Small intestine (tissue), 7 donors: ENCODE results near the gene SART3. TPM values are rescaled to one million over a fixed set of nuclear protein-coding genes. Genes with fewer than 3 reads are reported as not detected.
"Not testable (repeated sequence)": the region's sequence is repeated elsewhere in the genome, so short reads cannot be mapped to it uniquely, and the experiment has no call there.

ENCODE experiments used
- DNase-seq, 2 donors: peaks; one replicate each; pipeline versions ENCODE4 v3.0.0 to v3.0.0-alpha.2; 2013
- FAIRE-seq: peaks from 2 replicates; lab custom pipeline; 2012; peaks lifted over from hg19 to GRCh38; lab: Jason Lieb, UNC
- H3K27ac ChIP-seq, 3 donors: one replicate each; pipeline ENCODE4 v1.5.1; 2013; ENCODE audit warnings: low read length in 2 of 3, mild to moderate bottlenecking in 2 of 3, control low read depth in 1 of 3, inconsistent platforms in 1 of 3, low read depth in 1 of 3, moderate library complexity in 1 of 3
- H3K27me3 ChIP-seq, 3 donors: one replicate each; pipeline ENCODE4 v1.6.1; 2013; ENCODE audit warnings: low read length in 3 of 3, inconsistent platforms in 1 of 3; ENCODE audit not compliant: control insufficient read depth in 3 of 3, insufficient read depth in 3 of 3
- H3K36me3 ChIP-seq, 3 donors: one replicate each; pipeline ENCODE4 v1.6.1; 2013; ENCODE audit warnings: low read length in 3 of 3, inconsistent platforms in 1 of 3, low read depth in 1 of 3, mild to moderate bottlenecking in 1 of 3, moderate library complexity in 1 of 3; ENCODE audit not compliant: control insufficient read depth in 3 of 3, insufficient read depth in 2 of 3
- H3K4me1 ChIP-seq, 3 donors: one replicate each; pipeline ENCODE4 v1.6.1; 2013; ENCODE audit warnings: low read length in 2 of 3, inconsistent platforms in 1 of 3, low read depth in 1 of 3, mild to moderate bottlenecking in 1 of 3, moderate library complexity in 1 of 3; ENCODE audit not compliant: control insufficient read depth in 3 of 3, insufficient read depth in 2 of 3
- H3K4me3 ChIP-seq, 3 donors: one replicate each; pipeline ENCODE4 v1.5.1; 2013; ENCODE audit warnings: low read length in 3 of 3, control low read depth in 1 of 3, inconsistent platforms in 1 of 3, low read depth in 1 of 3, mild to moderate bottlenecking in 1 of 3, moderate library complexity in 1 of 3
- H3K9me3 ChIP-seq, 2 donors: one replicate each; pipeline ENCODE4 v1.6.1; 2013; ENCODE audit warnings: low read depth in 1 of 2, low read length in 1 of 2; ENCODE audit not compliant: control insufficient read depth in 2 of 2, insufficient read depth in 1 of 2
- WGBS, 3 donors: extraction: QIAGEN DNeasy Blood & Tissue Kit; methylation state at CpG; one replicate each; pipeline ENCODE4 v1.1.7; 2013; 5-methylcytosine and 5-hydroxymethylcytosine counted together
- polyA plus RNA-seq, 4 donors: library from polyadenylated mRNA; stranded (reverse) in 3 of 4; unstranded in 1 of 4; fragments of 200-250 nt in 3 of 4; fragments of 120-200 nt in 1 of 4; gene quantifications; one replicate each; pipeline versions ENCODE4 v1.2.1 to v1.2.3, GENCODE V29; 2013
- donor health status: healthy with polysubstance abuse.
- donor health status: control.
- donor health status: control.
- donor health status: Bipolar disorder and iron deficiency.
- donor health status: healthy.

The SART3 gene
- polyA plus RNA-seq, 4 donors: 15.9 to 52.3 (median 19.6) TPM

- Histone ChIP-seq H3K27ac (no peak overlapping the region), H3K9me3 (no peaks in the 10 kb centered on the region), H3K4me1 (no peaks in the 10 kb centered on the region), H3K27me3 (no peaks in the 10 kb centered on the region), H3K4me3 (no peak overlapping the region), H3K36me3 (no peaks in the 10 kb centered on the region)
- FAIRE-seq (no peak), DNase-seq (no peak)
Observed at GRCh38 chr12:108577458-108577857, 16.5 kb upstream of the SART3 start.

- Histone ChIP-seq H3K9me3 (no peaks in the 10 kb centered on the region), H3K27ac (no peak overlapping the region), H3K36me3 (no peaks in the 10 kb centered on the region), H3K4me1 (no peaks in the 10 kb centered on the region), H3K4me3 (no peak overlapping the region), H3K27me3 (no peaks in the 10 kb centered on the region)
- FAIRE-seq (no peak), DNase-seq (no peak)
- 58 to 69% (median 59%) methylated on average over 6 of the region's 6 CpGs for WGBS, 3 donors
Observed at GRCh38 chr12:108576660-108577234, 15.8 kb upstream of the SART3 start.

GRCh38 chr12:108575199-108575912, 14.4 kb upstream of the SART3 start:
- 84 to 90% (median 87%) methylated on average over 9 of the region's 9 CpGs for WGBS, 3 donors
- no peak for FAIRE-seq
- Histone ChIP-seq H3K36me3 (no peaks in the 10 kb centered on the region), H3K27me3 (no peaks in the 10 kb centered on the region), H3K4me3 (no peak overlapping the region), H3K4me1 (no peaks in the 10 kb centered on the region), H3K27ac (no peak overlapping the region), H3K9me3 (no peaks in the 10 kb centered on the region)
- DNase-seq: no peak

GRCh38 chr12:108574276-108574675, 13.3 kb upstream of the SART3 start:
- not testable (repeated sequence) for H3K36me3 ChIP-seq, FAIRE-seq, H3K4me3 ChIP-seq, H3K9me3 ChIP-seq, DNase-seq, H3K4me1 ChIP-seq, H3K27ac ChIP-seq, H3K27me3 ChIP-seq
- WGBS, 3 donors: 93 to 100% (median 98%) methylated on average over 1 of the region's 1 CpG

- no peak overlapping the region for H3K4me3 ChIP-seq
- H3K9me3 ChIP-seq: no peaks in the 10 kb centered on the region
- no peaks in the 10 kb centered on the region for H3K4me1 ChIP-seq
- FAIRE-seq (no peak), DNase-seq (no peak)
- H3K36me3 ChIP-seq: peaks cover 0 to 9% (median 0%) of the 10 kb centered on the region in 3 donors
- H3K27me3 ChIP-seq: no peaks in the 10 kb centered on the region
- WGBS, 3 donors: 4 to 37% (median 14%) methylated on average over 2 of the region's 2 CpGs
- H3K27ac ChIP-seq: no peak overlapping the region
Observed at GRCh38 chr12:108573317-108573716, 12.3 kb upstream of the SART3 start.

GRCh38 chr12:108572166-108572790, 11.3 kb upstream of the SART3 start:
- Histone ChIP-seq H3K36me3 (peaks cover 4 to 11% (median 8%) of the 10 kb centered on the region in 3 donors), H3K4me1 (no peaks in the 10 kb centered on the region), H3K4me3 (no peak overlapping the region), H3K27ac (no peak overlapping the region), H3K9me3 (no peaks in the 10 kb centered on the region), H3K27me3 (no peaks in the 10 kb centered on the region)
- WGBS, 3 donors: 55 to 59% (median 58%) methylated on average over 8 of the region's 8 CpGs
- no peak for FAIRE-seq
- DNase-seq: no peak

- Histone ChIP-seq H3K9me3 (no peaks in the 10 kb centered on the region), H3K4me1 (no peaks in the 10 kb centered on the region), H3K4me3 (no peak overlapping the region), H3K27ac (no peak overlapping the region), H3K27me3 (no peaks in the 10 kb centered on the region), H3K36me3 (peaks cover 9 to 16% (median 13%) of the 10 kb centered on the region in 3 donors)
- DNase-seq: no peak
- FAIRE-seq: no peak
- 88 to 92% (median 88%) methylated on average over 8 of the region's 8 CpGs for WGBS, 3 donors
Observed at GRCh38 chr12:108571609-108572165, 10.7 kb upstream of the SART3 start.

- WGBS, 3 donors: 61 to 65% (median 64%) methylated on average over 3 of the region's 3 CpGs
- DNase-seq (no peak), FAIRE-seq (no peak)
- Histone ChIP-seq H3K4me1 (peaks cover 0 to under 1% (median 0%) of the 10 kb centered on the region in 3 donors), H3K36me3 (peaks cover 9 to 23% (median 13%) of the 10 kb centered on the region in 3 donors), H3K4me3 (no peak overlapping the region), H3K27me3 (no peaks in the 10 kb centered on the region), H3K9me3 (no peaks in the 10 kb centered on the region), H3K27ac (peak overlapping the region in 1 of 3 donors; percentile 2)
Observed at GRCh38 chr12:108570743-108571608, 10.0 kb upstream of the SART3 start.
